ENCODE results near the gene SHC4. TPM values are rescaled to one million over a fixed set of nuclear protein-coding genes. Genes with fewer than 3 reads are reported as not detected.

The SHC4 gene
- total RNA-seq, 1 experiment from 2014 or later: 0.26 TPM

DNA sequence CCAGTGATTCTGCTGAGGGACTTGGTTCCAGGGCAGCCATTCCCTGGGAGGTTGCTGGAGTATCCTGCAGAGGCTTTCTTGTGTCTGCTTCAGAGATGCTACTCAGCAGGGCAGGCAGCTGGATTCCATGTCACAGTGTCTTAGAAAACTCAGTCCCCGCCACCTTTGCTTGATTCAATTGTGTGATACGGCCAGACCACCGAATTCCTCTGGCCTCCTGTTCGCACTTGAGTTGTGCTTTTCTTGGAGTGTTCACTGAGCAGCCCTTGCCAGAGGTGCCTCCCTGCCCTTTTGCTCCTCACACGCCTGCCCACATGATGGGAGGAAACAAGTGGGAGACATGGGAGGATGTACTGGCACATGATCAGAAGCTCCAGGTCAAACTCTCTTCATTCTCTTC is 19.6 kb upstream of the SHC4 start:
- no peaks in the 10 kb centered on the region for H3K9me3 Mint-ChIP-seq (ENCODE audit: unreplicated experiment)
- no peak overlapping the region for H3K27ac Mint-ChIP-seq (ENCODE audit: low read depth, unreplicated experiment)
- H3K27me3 Mint-ChIP-seq (ENCODE audit: insufficient read depth, unreplicated experiment): no peaks in the 10 kb centered on the region
- peaks cover 6% of the 10 kb centered on the region for H3K4me1 Mint-ChIP-seq (ENCODE audit: insufficient read depth, unreplicated experiment)
- intact Hi-C loops (cut with micrococcal nuclease): no loop called here
- POLR2A ChIA-PET: interaction anchor here (1.7 to 2.1 kb wide), 2 partner anchors 44 to 105 kb away, joined by 6 to 11 read pairs; partner anchors contain the start of gene EID1
- peaks cover 5% of the 10 kb centered on the region for H3K36me3 Mint-ChIP-seq (ENCODE audit: insufficient read depth, unreplicated experiment)
- CTCF ChIA-PET: interaction anchor here (0.6 to 2.9 kb wide), 2 partner anchors 116 to 121 kb away, joined by 3 to 11 read pairs; no protein-coding TSS in a partner anchor
- BruUV-seq (replicated peaks): no TSS peak
- no peak for DNase-seq (ENCODE audit: unreplicated experiment)
- H3K4me3 Mint-ChIP-seq (ENCODE audit: unreplicated experiment): no peak overlapping the region
- TF ChIP-seq, protein P1, sequence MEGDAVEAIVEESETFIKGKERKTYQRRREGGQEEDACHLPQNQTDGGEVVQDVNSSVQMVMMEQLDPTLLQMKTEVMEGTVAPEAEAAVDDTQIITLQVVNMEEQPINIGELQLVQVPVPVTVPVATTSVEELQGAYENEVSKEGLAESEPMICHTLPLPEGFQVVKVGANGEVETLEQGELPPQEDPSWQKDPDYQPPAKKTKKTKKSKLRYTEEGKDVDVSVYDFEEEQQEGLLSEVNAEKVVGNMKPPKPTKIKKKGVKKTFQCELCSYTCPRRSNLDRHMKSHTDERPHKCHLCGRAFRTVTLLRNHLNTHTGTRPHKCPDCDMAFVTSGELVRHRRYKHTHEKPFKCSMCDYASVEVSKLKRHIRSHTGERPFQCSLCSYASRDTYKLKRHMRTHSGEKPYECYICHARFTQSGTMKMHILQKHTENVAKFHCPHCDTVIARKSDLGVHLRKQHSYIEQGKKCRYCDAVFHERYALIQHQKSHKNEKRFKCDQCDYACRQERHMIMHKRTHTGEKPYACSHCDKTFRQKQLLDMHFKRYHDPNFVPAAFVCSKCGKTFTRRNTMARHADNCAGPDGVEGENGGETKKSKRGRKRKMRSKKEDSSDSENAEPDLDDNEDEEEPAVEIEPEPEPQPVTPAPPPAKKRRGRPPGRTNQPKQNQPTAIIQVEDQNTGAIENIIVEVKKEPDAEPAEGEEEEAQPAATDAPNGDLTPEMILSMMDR (IDR thresholded peaks at IDR 0.05; ENCODE audit: unreplicated experiment): no peak

DNA sequence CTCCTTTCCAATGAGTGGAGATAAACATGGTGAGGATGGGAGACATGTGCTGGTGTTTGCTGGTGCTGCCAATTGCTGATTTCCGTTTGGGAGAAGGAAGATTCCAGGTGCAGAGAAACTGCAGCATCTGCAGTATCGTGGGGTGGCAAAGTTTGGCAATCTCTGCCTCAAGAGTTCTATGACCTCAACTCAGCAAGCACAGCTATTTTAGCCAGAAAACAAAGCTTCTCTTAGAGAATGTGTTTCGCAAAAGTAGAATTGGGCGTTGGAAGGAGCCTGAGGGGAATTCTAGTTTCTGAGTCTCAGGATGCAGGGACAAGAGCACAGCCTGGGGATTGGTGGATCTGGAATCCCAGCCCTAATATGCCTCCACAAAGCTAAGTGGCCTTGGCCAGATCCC is 18.2 kb upstream of the SHC4 start:
- Mint-ChIP-seq H3K27me3 (ENCODE audit: insufficient read depth, unreplicated experiment) (no peaks in the 10 kb centered on the region), H3K27ac (ENCODE audit: low read depth, unreplicated experiment) (peak overlapping the region; percentile 20), H3K36me3 (ENCODE audit: insufficient read depth, unreplicated experiment) (peaks cover 5% of the 10 kb centered on the region), H3K4me3 (ENCODE audit: unreplicated experiment) (no peak overlapping the region), H3K9me3 (ENCODE audit: unreplicated experiment) (no peaks in the 10 kb centered on the region), H3K4me1 (ENCODE audit: insufficient read depth, unreplicated experiment) (peaks cover 6% of the 10 kb centered on the region)
- intact Hi-C loops (cut with micrococcal nuclease): no loop called here
- BruUV-seq (replicated peaks): no TSS peak
- POLR2A ChIA-PET: interaction anchor here (0.6 to 2.1 kb wide), 10 partner anchors 10 to 920 kb away, joined by 3 to 11 read pairs (median 3); partner anchors contain the start of genes CEP152 and EID1
- DNase-seq (ENCODE audit: unreplicated experiment): peak; percentile 29
- CTCF ChIA-PET: interaction anchor here (0.8 to 1.8 kb wide), 2 partner anchors 15 to 22 kb away, joined by 3 to 4 read pairs; no protein-coding TSS in a partner anchor
- TF ChIP-seq, protein P1 (IDR thresholded peaks at IDR 0.05; ENCODE audit: unreplicated experiment): no peak

DNA sequence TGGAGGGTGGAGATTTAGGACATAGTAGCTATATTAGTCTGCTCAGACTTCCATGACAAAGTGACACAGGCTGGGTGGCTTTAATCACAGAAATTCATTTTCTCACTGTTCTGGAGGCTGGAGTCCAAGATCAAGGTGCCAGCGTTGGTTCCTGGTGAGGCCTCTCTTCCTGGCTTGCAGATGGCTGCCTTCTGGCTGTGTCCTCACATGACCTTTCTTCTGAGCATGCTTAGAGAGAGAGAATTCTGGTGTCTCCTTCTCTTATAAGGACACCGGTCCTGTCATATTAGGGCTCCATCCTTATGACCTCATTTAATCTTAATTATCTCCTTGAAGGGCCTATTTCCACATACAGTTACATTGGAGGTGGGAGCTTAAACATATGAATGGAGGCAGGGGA is 14.9 kb upstream of the SHC4 start:
- Mint-ChIP-seq H3K4me3 (ENCODE audit: unreplicated experiment) (no peak overlapping the region), H3K27ac (ENCODE audit: low read depth, unreplicated experiment) (no peak overlapping the region), H3K4me1 (ENCODE audit: insufficient read depth, unreplicated experiment) (peaks cover 17% of the 10 kb centered on the region), H3K36me3 (ENCODE audit: insufficient read depth, unreplicated experiment) (peaks cover 5% of the 10 kb centered on the region), H3K27me3 (ENCODE audit: insufficient read depth, unreplicated experiment) (no peaks in the 10 kb centered on the region), H3K9me3 (ENCODE audit: unreplicated experiment) (no peaks in the 10 kb centered on the region)
- ChIA-PET CTCF (no interaction called here), POLR2A (interaction anchor here (0.6 kb wide), 1 partner anchor 173 kb away, joined by 3 read pairs; no protein-coding TSS in a partner anchor)
- intact Hi-C loops (cut with micrococcal nuclease): no loop called here
- no peak for DNase-seq (ENCODE audit: unreplicated experiment)
- no TSS peak for BruUV-seq (replicated peaks)
- TF ChIP-seq, protein P1 (IDR thresholded peaks at IDR 0.05; ENCODE audit: unreplicated experiment): no peak

DNA sequence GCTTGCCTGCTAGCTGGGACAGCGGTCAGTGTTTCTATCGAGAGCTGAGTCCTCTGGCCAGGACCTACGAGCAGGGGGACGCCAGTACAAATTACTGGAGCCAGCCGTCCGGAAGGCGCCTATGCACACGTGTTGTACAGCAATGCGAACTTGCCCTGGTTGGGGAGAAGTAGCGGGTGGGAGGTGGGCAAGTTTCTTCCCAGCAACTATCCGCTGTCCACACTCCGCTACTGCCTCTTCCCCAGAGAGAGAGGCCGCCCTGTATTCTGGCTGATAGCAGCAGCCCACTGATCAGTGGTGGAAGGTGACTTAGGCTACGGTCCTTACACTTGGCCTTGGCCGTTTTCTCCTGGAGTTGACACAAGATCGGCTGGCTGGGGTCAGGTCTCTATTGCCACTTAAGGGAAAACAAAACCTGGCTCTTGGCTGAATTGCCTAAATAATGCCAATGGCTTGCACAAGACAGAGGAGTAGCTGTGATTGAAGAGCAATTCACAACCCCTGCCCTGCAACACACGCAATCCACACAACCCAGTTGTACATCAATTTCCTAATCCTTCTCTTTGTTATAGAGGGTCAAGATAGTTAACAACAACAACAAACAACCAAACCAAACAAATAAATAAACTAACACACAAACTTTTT is 12.8 kb upstream of the SHC4 start:
- POLR2A ChIA-PET: interaction anchor here (0.6 to 2.0 kb wide), 7 partner anchors 9 to 643 kb away, joined by 3 to 8 read pairs (median 3); partner anchors contain the start of genes DTWD1, EID1, FAM227B and SECISBP2L
- DNase-seq (ENCODE audit: unreplicated experiment): no peak
- no peaks in the 10 kb centered on the region for H3K27me3 Mint-ChIP-seq (ENCODE audit: insufficient read depth, unreplicated experiment)
- no peak overlapping the region for H3K4me3 Mint-ChIP-seq (ENCODE audit: unreplicated experiment)
- H3K27ac Mint-ChIP-seq (ENCODE audit: low read depth, unreplicated experiment): no peak overlapping the region
- H3K4me1 Mint-ChIP-seq (ENCODE audit: insufficient read depth, unreplicated experiment): peaks cover 12% of the 10 kb centered on the region
- CTCF ChIA-PET: interaction anchor here (0.7 to 6.4 kb wide), 15 partner anchors 9 to 1169 kb away, joined by 3 to 106 read pairs (median 8); partner anchors contain the start of genes SECISBP2L and SHC4
- H3K9me3 Mint-ChIP-seq (ENCODE audit: unreplicated experiment): no peaks in the 10 kb centered on the region
- TF ChIP-seq, protein P1 (IDR thresholded peaks at IDR 0.05; ENCODE audit: unreplicated experiment): no peak
- intact Hi-C loops (cut with micrococcal nuclease): no loop called here
- no TSS peak for BruUV-seq (replicated peaks)
- no peaks in the 10 kb centered on the region for H3K36me3 Mint-ChIP-seq (ENCODE audit: insufficient read depth, unreplicated experiment)
